GM23248 (cell line): ENCODE measurements around the gene CYB5A. TPM values are rescaled to one million over a fixed set of nuclear protein-coding genes. Genes with fewer than 3 reads are reported as not detected.

ENCODE experiments used
- DNase-seq: peaks from one replicate; pipeline ENCODE4 v3.0.0-alpha.2; 2015
- H2AFZ ChIP-seq: fragments of 200-600 bp; sonication (generic); 2 replicates; pipeline ENCODE4 v1.6.1; 2016; ENCODE audit warnings: antibody characterized with exemption
- H3F3A ChIP-seq: fragments of 200-600 bp; sonication (generic); 2 replicates; pipeline ENCODE4 v1.6.1; 2016; ENCODE audit warnings: mild to moderate bottlenecking, antibody characterized with exemption, mixed run types; ENCODE audit not compliant: insufficient read depth
- H3K27ac ChIP-seq: fragments of 200-600 bp; sonication (generic); 2 replicates; pipeline ENCODE4 v1.5.1; 2016; ENCODE audit warnings: mild to moderate bottlenecking
- H3K27me3 ChIP-seq: fragments of 200-600 bp; sonication (generic); replicated peaks from 2 replicates; pipeline ENCODE4 v1.6.1; 2016; ENCODE audit warnings: mild to moderate bottlenecking; ENCODE audit not compliant: insufficient read depth
- H3K36me3 ChIP-seq: fragments of 200-600 bp; sonication (generic); 2 replicates; pipeline ENCODE4 v1.6.1; 2016; ENCODE audit warnings: low read depth, mild to moderate bottlenecking
- H3K4me1 ChIP-seq: fragments of 200-600 bp; sonication (generic); 2 replicates; pipeline ENCODE4 v1.6.1; 2016; ENCODE audit warnings: mild to moderate bottlenecking; ENCODE audit not compliant: insufficient read depth
- H3K4me2 ChIP-seq: fragments of 200-600 bp; sonication (generic); one replicate; pipeline ENCODE4 v1.6.1; 2016; ENCODE audit warnings: mild to moderate bottlenecking; ENCODE audit not compliant: unreplicated experiment
- H3K4me3 ChIP-seq: fragments of 200-600 bp; sonication (generic); 2 replicates; pipeline ENCODE4 v1.5.1; 2016; ENCODE audit warnings: mild to moderate bottlenecking
- H3K79me2 ChIP-seq: fragments of 200-600 bp; sonication (generic); 2 replicates; pipeline ENCODE4 v1.6.1; 2016; ENCODE audit warnings: mild to moderate bottlenecking; ENCODE audit not compliant: insufficient read depth
- H3K9ac ChIP-seq: fragments of 200-600 bp; sonication (generic); 2 replicates; pipeline ENCODE4 v1.6.1; 2016; ENCODE audit warnings: mild to moderate bottlenecking
- H3K9me2 ChIP-seq: fragments of 200-600 bp; sonication (generic); 2 replicates; pipeline ENCODE4 v1.6.1; 2016; ENCODE audit warnings: mixed run types, mild to moderate bottlenecking, moderate library complexity; ENCODE audit not compliant: insufficient read depth
- H3K9me3 ChIP-seq: fragments of 200-600 bp; sonication (generic); one replicate; pipeline ENCODE4 v1.6.1; 2017; ENCODE audit warnings: low read depth
- H4K20me1 ChIP-seq: fragments of 200-600 bp; sonication (generic); 2 replicates; pipeline ENCODE4 v1.6.0; 2016; ENCODE audit not compliant: insufficient read depth
- EZH2 ChIP-seq: fragments of 200-600 bp; sonication (generic); IDR thresholded peaks from 2 replicates; pipeline ENCODE4 v1.6.1; 2018; ENCODE audit warnings: antibody characterized with exemption, mild to moderate bottlenecking; ENCODE audit not compliant: insufficient read depth, poor library complexity, severe bottlenecking
- EZH2phosphoT487 ChIP-seq: fragments of 200-600 bp; sonication (generic); IDR thresholded peaks from 2 replicates; pipeline ENCODE4 v1.6.1; 2018; ENCODE audit warnings: antibody characterized with exemption, moderate library complexity, mild to moderate bottlenecking, low read depth; ENCODE audit not compliant: insufficient read depth
- WGBS, 2 experiments: methylation state at CpG; one replicate each; pipeline ENCODE4 v1.1.6; 2015 to 2017; ENCODE audit warnings: low lambda C conversion rate in 2 of 2, low coverage in 1 of 2; ENCODE audit errors: missing lambda C conversion rate in 2 of 2; 5-methylcytosine and 5-hydroxymethylcytosine counted together
- in situ Hi-C: fragments of 300-500 bp; cut with MboI; formaldehyde crosslinking; loops from 2 replicates; pipeline ENCODE4 v1.15.0; 2020
- polyA plus RNA-seq: library from polyadenylated mRNA; unstranded; fragments of >200 nt; fragmentation: Nextera tagmentation; extraction: Ambion mirVana; gene quantifications from 2 replicates; pipeline ENCODE4 v1.2.1, GENCODE V29; 2016
- total RNA-seq: library from RNA; depleted of rRNA; stranded (reverse); fragments of >200 nt; shearing (Covaris generic); gene quantifications from 2 replicates; pipeline ENCODE4 v1.2.3, GENCODE V29; 2014; rRNA removed

The CYB5A gene
- total RNA-seq (21.5 and 55.0 TPM in 2 replicates), polyA plus RNA-seq (114 and 117 TPM in 2 replicates)

DNA sequence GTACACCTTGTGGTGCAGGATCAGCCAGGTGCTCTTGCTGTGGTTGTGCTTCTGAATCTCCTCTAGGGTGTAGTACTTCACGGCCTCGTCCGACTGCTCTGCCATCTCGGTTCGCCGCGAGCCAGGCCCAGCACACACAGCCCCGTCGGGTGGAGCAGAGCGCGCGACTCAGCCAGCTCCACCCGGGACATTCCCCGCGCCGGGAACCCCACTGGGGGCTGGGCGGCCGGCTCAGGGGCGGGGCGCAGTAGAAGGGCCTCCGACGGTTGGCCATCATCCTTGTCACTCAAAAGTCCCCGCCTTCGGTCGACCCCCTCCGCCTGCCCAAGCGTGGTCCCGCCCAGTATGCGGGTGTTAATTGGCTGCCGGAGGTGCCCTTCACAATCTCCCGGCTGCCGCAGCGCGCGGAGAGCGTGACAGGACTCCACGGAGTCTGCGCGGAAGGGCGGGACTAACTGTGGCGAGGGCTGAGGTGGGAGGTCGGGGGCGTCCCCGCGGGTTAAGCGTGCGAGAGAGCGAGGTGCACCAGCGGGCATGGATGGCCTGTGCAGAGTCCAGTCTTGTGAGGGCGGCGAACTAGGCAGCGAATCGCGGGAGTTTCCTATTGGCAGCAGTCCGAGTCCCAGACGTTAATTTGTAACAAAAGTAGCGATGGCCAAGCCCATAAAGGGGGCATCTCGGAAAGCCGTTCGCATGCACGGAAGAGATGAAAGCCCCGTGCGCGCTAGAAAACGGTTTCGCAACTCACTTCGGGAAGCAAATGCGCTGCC lies at the start of gene CYB5A:
TSS of gene CYB5A (minus strand) at position 193 of the 770 bp plus-strand sequence. CDS start at position 105, 88 bp downstream.
- Histone ChIP-seq H3K4me1 (peaks cover 23% of the 10 kb centered on the region), H3K9me3 (no peaks in the 10 kb centered on the region), H3K9me2 (no peaks in the 10 kb centered on the region), H3K27ac (0 out of 2 replicates have a peak within 1 kb of the TSS, but pooled peaks have one; percentile 0), H2AFZ (peak within 1 kb of the TSS; percentile 92), H3K4me3 (peak within 1 kb of the TSS; percentile 81), H3K9ac (peak within 1 kb of the TSS; percentile 69), H4K20me1 (no peaks in the 10 kb centered on the region), H3K36me3 (no peaks in the 10 kb centered on the region), H3K27me3 (no peaks in the 10 kb centered on the region), H3K79me2 (no peaks in the 10 kb centered on the region), H3K4me2 (peak within 1 kb of the TSS; percentile 81), H3F3A (peaks cover 34% of the 10 kb centered on the region; the same call in 1 of the 2 replicates)
- 1% methylated on average over 64 to 67 of the region's 68 CpGs for WGBS, 2 experiments
- in situ Hi-C loops = no loop called here
- peak; percentile 97 for DNase-seq
- TF ChIP-seq EZH2 (no peak), EZH2phosphoT487 (no peak)

DNA sequence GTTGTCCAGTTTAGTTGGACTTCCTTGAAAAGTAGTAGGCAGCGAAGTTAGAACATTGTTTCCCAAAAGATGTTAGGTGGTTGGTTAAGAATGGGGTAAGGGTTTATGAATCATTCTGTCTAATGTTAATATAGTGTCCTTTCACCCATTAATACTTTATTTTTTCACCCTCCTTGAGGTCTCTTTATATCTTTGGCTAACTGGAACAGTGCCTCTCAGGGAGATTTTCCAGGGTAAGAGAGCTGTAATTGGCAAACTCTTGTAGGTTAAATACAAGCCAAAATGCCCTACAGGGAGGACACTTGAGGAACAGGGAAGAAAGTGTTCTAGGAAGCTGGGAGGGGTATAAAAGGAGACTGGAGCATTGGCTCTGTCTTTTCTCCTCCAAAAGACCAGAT lies 46.1 kb upstream of the CYB5A start:
- in situ Hi-C loops = loop anchor here (25.0 kb wide), 2 partner anchors 476 to 1576 kb away; no protein-coding TSS in a partner anchor
- 88 to 95% methylated on average over 1 of the region's 1 CpG for WGBS, 2 experiments

GRCh38 chr18:74337155-74337911 lies 45.6 kb upstream of the CYB5A start:
- Histone ChIP-seq H3K4me1 (no peaks in the 10 kb centered on the region), H4K20me1 (no peaks in the 10 kb centered on the region), H3K9me2 (no peaks in the 10 kb centered on the region), H3F3A (peaks cover 5% of the 10 kb centered on the region; the same call in 1 of the 2 replicates), H3K27ac (no peak overlapping the region), H3K9ac (no peak overlapping the region), H3K9me3 (no peaks in the 10 kb centered on the region), H2AFZ (no peak overlapping the region), H3K36me3 (no peaks in the 10 kb centered on the region), H3K27me3 (no peaks in the 10 kb centered on the region), H3K4me2 (no peak overlapping the region), H3K4me3 (no peak overlapping the region), H3K79me2 (no peaks in the 10 kb centered on the region)
- WGBS, 2 experiments = 87 to 90% methylated on average over 5 of the region's 5 CpGs
- DNase-seq = no peak
- in situ Hi-C loops = loop anchor here (25.0 kb wide), 2 partner anchors 475 to 1575 kb away; no protein-coding TSS in a partner anchor
- TF ChIP-seq EZH2phosphoT487 (no peak), EZH2 (no peak)

More for the DNA sequence above, 46.1 kb upstream of the CYB5A start:
- H3K27ac ChIP-seq = no peak overlapping the region
- no peak overlapping the region for H3K4me2 ChIP-seq
- H3K4me1 ChIP-seq = no peaks in the 10 kb centered on the region
- no peak for DNase-seq
- no peak overlapping the region for H3K9ac ChIP-seq
- H3K27me3 ChIP-seq = no peaks in the 10 kb centered on the region
- H3K36me3 ChIP-seq = no peaks in the 10 kb centered on the region
- TF ChIP-seq EZH2 (no peak), EZH2phosphoT487 (no peak)
- H3K9me2 ChIP-seq = no peaks in the 10 kb centered on the region
- H3K4me3 ChIP-seq = no peak overlapping the region
- H3F3A ChIP-seq = peaks cover 2% of the 10 kb centered on the region; the same call in 1 of the 2 replicates
- H2AFZ ChIP-seq = no peak overlapping the region
- no peaks in the 10 kb centered on the region for H3K79me2 ChIP-seq
- no peaks in the 10 kb centered on the region for H3K9me3 ChIP-seq
- no peaks in the 10 kb centered on the region for H4K20me1 ChIP-seq

DNA sequence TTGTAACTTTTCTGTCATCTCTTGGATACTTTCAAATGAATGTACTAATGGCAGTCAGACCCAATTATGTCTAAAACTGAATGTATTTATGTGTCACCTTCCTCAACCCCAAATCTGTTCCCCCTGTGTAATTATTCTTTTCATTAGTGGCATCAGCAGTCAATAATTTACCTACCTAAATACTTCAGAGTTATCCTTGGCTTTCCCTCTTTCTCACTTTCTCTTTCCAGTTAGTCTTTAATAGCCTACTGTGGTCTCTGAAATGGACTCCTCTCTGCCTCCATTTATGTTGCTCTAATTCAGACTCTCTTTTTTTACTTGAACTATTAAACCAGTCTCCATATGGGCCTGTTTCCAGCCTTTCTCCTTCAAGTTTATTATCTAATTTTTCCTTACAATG lies 44.9 kb upstream of the CYB5A start:
- H3K27ac ChIP-seq = no peak overlapping the region
- no peaks in the 10 kb centered on the region for H3K79me2 ChIP-seq
- H3K4me1 ChIP-seq = no peaks in the 10 kb centered on the region
- no peak overlapping the region for H3K9ac ChIP-seq
- in situ Hi-C loops = loop anchor here (25.0 kb wide), 2 partner anchors 474 to 1574 kb away; no protein-coding TSS in a partner anchor
- H3K4me3 ChIP-seq = no peak overlapping the region
- no peak for DNase-seq
- no peaks in the 10 kb centered on the region for H4K20me1 ChIP-seq
- H3F3A ChIP-seq = peaks cover 5% of the 10 kb centered on the region; the same call in 1 of the 2 replicates
- TF ChIP-seq EZH2 (no peak), EZH2phosphoT487 (no peak)
- H3K9me3 ChIP-seq = no peaks in the 10 kb centered on the region
- H3K36me3 ChIP-seq = no peaks in the 10 kb centered on the region
- no peak overlapping the region for H3K4me2 ChIP-seq
- no peak overlapping the region for H2AFZ ChIP-seq
- no peaks in the 10 kb centered on the region for H3K27me3 ChIP-seq
- H3K9me2 ChIP-seq = no peaks in the 10 kb centered on the region
